Aorta (tissue), 5 donors: ENCODE data around the gene PALB2. TPM values are rescaled to one million over a fixed set of nuclear protein-coding genes. Genes with fewer than 3 reads are reported as not detected.
"Not testable (repeated sequence)": the region's sequence is repeated elsewhere in the genome, so short reads cannot be mapped to it uniquely, and the experiment has no call there.

Experiments
- ATAC-seq: fragments of 200-7000 bp; cut with Tn5 transposase; one replicate; pipeline ENCODE4 v1.9.1; 2022; ENCODE audit warnings: moderate library complexity; ENCODE audit not compliant: low FRiP score
- DNase-seq, 2 donors: peaks; one replicate each; pipeline ENCODE4 v3.0.0-alpha.2; 2020
- H3K27ac ChIP-seq, 2 donors: one replicate each; pipeline ENCODE4 v1.5.1; 2013; ENCODE audit warnings: low read length in 2 of 2, mild to moderate bottlenecking in 2 of 2, moderate library complexity in 2 of 2, control low read depth in 1 of 2, inconsistent platforms in 1 of 2, low read depth in 1 of 2
- H3K27me3 ChIP-seq, 2 donors: one replicate each; pipeline ENCODE4 v1.6.1; 2013; ENCODE audit warnings: control low read depth in 1 of 2, low read length in 1 of 2, mild to moderate bottlenecking in 1 of 2, moderate library complexity in 1 of 2; ENCODE audit not compliant: insufficient read depth in 2 of 2, control insufficient read depth in 1 of 2
- H3K36me3 ChIP-seq, 2 donors: one replicate each; pipeline ENCODE4 v1.6.1; 2013; ENCODE audit warnings: control low read depth in 1 of 2, low read length in 1 of 2, mild to moderate bottlenecking in 1 of 2; ENCODE audit not compliant: insufficient read depth in 2 of 2, control insufficient read depth in 1 of 2
- H3K4me1 ChIP-seq, 2 donors: one replicate each; pipeline ENCODE4 v1.6.1; 2013; ENCODE audit warnings: low read length in 2 of 2, control low read depth in 1 of 2, mild to moderate bottlenecking in 1 of 2, moderate library complexity in 1 of 2; ENCODE audit not compliant: insufficient read depth in 2 of 2, control insufficient read depth in 1 of 2
- H3K4me3 ChIP-seq, 2 donors: one replicate each; pipeline ENCODE4 v1.5.1; 2013; ENCODE audit warnings: low read length in 2 of 2, control low read depth in 1 of 2, mild to moderate bottlenecking in 1 of 2
- H3K9me3 ChIP-seq: one replicate; pipeline ENCODE4 v1.6.1; 2013; ENCODE audit warnings: mild to moderate bottlenecking, low read length; ENCODE audit not compliant: control insufficient read depth
- WGBS, 2 donors: extraction: QIAGEN DNeasy Blood & Tissue Kit; methylation state at CpG; one replicate each; pipeline ENCODE4 v1.1.7; 2013; 5-methylcytosine and 5-hydroxymethylcytosine counted together
- intact Hi-C, 2 donors: fragments of 100-400 bp; cut with DNase I; formaldehyde crosslinking; loops; one replicate each; pipeline versions ENCODE4 v1.14.2 to v1.15.0; 2022
- polyA plus RNA-seq, 2 donors: library from polyadenylated mRNA; stranded (reverse); fragments of 200-250 nt; gene quantifications; one replicate each; pipeline ENCODE4 v1.2.3, GENCODE V29; 2013
- total RNA-seq, 2 donors: library from RNA; stranded (reverse); fragmentation: NEBNext Ultra II Directional; extraction: Animal tissue kit (Norgen Biotek cat#: 25700); gene quantifications; one replicate each; pipeline ENCODE4 v1.2.1, GENCODE V29; 2021
- donor health status: healthy with polysubstance abuse.
- donor health status: Bipolar disorder and iron deficiency.
- donor health status: DM: no; HTN: no; CAD: no.
- donor health status: DM: no; HTN: no; CAD: no.
- donor health status: DM: yes; HTN: yes; CAD: no.

PALB2 gene
- total and polyA plus RNA-seq, 4 donors, result 3.5 to 10.9 (median 8.6) TPM

DNA sequence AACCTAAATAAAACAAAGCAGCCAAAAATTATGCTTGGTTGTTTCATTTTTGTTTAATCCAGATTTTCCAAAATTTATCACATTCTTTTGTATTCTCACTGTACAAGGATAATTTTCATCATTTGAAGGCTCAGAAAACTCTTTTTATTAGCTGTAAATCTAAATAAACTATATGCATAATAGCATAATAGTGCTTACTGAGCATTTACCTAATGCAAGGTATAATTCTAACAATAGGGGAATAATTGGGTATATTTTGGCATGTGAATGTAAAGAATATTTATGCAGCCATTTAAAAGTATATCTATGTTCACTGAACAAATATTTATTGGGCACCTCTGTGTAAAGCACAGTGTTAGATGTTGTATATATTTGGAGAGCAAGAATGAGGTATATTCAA lies 17.0 kb downstream of the PALB2 start:
- Histone ChIP-seq H3K4me1 (no peaks in the 10 kb centered on the region), H3K27ac (no peak overlapping the region), H3K4me3 (no peak overlapping the region), H3K9me3 (no peaks in the 10 kb centered on the region), H3K27me3 (no peaks in the 10 kb centered on the region), H3K36me3 (peaks cover 2 to 6% of the 10 kb centered on the region in 2 donors)
- ATAC-seq, result no peak
- DNase-seq, result no peak
- intact Hi-C loops, result no loop called here

DNA sequence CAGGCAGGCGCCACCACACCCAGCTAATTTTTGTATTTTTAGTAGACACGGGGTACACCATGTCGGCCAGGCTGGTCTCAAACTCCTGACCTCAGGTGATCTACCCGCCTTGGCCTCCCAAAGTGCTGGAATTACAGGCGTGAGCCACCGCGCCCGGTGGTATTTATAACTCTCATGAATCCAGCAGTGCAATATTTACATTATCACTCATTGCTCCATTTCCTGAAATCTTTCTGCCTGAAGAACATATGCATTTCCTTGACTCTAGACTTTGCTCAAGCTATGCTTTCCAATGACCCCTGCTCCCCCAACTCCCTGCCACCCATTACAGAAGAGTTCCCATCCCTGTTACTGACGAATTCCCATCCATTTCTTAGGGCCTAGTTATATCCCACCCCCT lies 25.3 kb downstream of the PALB2 start:
- peaks cover 2% of the 10 kb centered on the region in 2 donors for H3K36me3 ChIP-seq

DNA sequence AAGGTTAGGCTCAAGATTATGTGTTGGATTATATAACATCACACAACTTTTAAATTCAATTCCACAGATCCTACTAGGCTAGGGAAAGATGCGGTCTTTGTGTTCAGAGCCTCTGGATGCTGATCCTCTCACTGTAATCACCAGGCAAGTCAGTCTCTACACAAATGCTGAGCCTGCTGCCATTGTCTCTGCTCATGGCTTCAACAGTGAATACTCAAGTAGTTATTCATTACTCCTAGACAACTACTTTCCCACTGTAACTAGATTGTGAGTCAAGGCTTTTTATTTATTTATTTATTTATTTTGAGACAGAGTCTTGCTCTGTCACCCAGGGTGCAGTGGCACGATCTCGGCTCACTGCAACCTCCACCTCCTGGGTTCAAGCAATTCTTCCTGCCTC lies 29.2 kb downstream of the PALB2 start:
- ATAC-seq (no peak), DNase-seq (no peak)
- no peak overlapping the region for H3K4me3 ChIP-seq
- no peaks in the 10 kb centered on the region for H3K27me3 ChIP-seq
- no peaks in the 10 kb centered on the region for H3K4me1 ChIP-seq
- H3K36me3 ChIP-seq, result no peaks in the 10 kb centered on the region
- 98 to 99% methylated on average over 3 of the region's 3 CpGs for WGBS, 2 donors
- H3K9me3 ChIP-seq, result no peaks in the 10 kb centered on the region
- intact Hi-C loops, result no loop called here
- no peak overlapping the region for H3K27ac ChIP-seq

More for the DNA sequence above, 25.3 kb downstream of the PALB2 start:
- intact Hi-C loops, result no loop called here
- H3K9me3 ChIP-seq, result no peaks in the 10 kb centered on the region
- H3K4me1 ChIP-seq, result no peaks in the 10 kb centered on the region
- no peak overlapping the region for H3K4me3 ChIP-seq
- DNase-seq, result no peak
- ATAC-seq, result no peak
- H3K27me3 ChIP-seq, result no peaks in the 10 kb centered on the region
- 95 to 96% methylated on average over 9 of the region's 9 CpGs for WGBS, 2 donors
- H3K27ac ChIP-seq, result no peak overlapping the region

GRCh38 chr16:23610905-23611304 lies 30.2 kb downstream of the PALB2 start:
- H3K36me3 ChIP-seq, ATAC-seq, H3K9me3 ChIP-seq, DNase-seq, intact Hi-C loops, H3K4me3 ChIP-seq, H3K27ac ChIP-seq, H3K4me1 ChIP-seq, H3K27me3 ChIP-seq: not testable (repeated sequence)
- WGBS, 2 donors, result 97 to 98% methylated on average over 6 of the region's 6 CpGs

- 95 to 100% methylated on average over 1 of the region's 1 CpG for WGBS, 2 donors
- H3K36me3 ChIP-seq, result no peaks in the 10 kb centered on the region
- DNase-seq, result no peak
These were observed 31.2 kb downstream of the PALB2 start for GRCh38 chr16:23609929-23610328.

DNA sequence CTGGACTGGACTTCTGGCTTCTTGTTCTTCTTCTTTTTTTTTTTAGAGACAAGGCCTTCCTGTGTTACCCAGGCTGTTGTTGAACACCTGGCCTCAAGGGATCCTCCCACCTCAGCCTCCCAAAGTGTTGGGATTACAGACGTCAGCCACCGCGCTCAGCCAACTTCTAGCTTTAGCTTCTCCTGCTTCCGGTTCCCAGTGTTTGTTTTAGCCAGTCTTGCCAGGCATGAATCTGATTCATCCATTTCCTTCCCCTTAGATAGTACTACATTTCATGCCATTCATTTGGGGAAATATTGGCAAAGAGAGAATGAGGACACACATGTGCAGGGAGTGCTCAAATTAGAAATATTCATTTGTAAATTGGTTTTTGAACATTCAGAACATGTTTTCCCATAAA lies 32.9 kb downstream of the PALB2 start:
- Histone ChIP-seq H3K4me3 (no peak overlapping the region), H3K4me1 (no peaks in the 10 kb centered on the region), H3K9me3 (no peaks in the 10 kb centered on the region), H3K27ac (no peak overlapping the region), H3K36me3 (no peaks in the 10 kb centered on the region), H3K27me3 (no peaks in the 10 kb centered on the region)
- ATAC-seq (no peak), DNase-seq (no peak)
- 43 to 50% methylated on average over 4 of the region's 4 CpGs for WGBS, 2 donors
- intact Hi-C loops, result no loop called here

More at GRCh38 chr16:23609929-23610328, 31.2 kb downstream of the PALB2 start:
- Histone ChIP-seq H3K9me3 (no peaks in the 10 kb centered on the region), H3K27ac (no peak overlapping the region), H3K4me1 (no peaks in the 10 kb centered on the region), H3K27me3 (no peaks in the 10 kb centered on the region), H3K4me3 (no peak overlapping the region)
- intact Hi-C loops, result no loop called here
- no peak for ATAC-seq

GRCh38 chr16:23607726-23608125 lies 33.4 kb downstream of the PALB2 start:
- Histone ChIP-seq H3K4me1 (no peaks in the 10 kb centered on the region), H3K4me3 (no peak overlapping the region), H3K36me3 (no peaks in the 10 kb centered on the region), H3K9me3 (no peaks in the 10 kb centered on the region), H3K27ac (no peak overlapping the region), H3K27me3 (no peaks in the 10 kb centered on the region)
- WGBS, 2 donors, result 69 to 76% methylated on average over 6 of the region's 6 CpGs
- no peak for DNase-seq
- intact Hi-C loops, result no loop called here
- ATAC-seq, result no peak

- no peaks in the 10 kb centered on the region for H3K9me3 ChIP-seq
- no peak overlapping the region for H3K4me3 ChIP-seq
- peaks cover 0 to 2% of the 10 kb centered on the region in 2 donors for H3K4me1 ChIP-seq
- no peaks in the 10 kb centered on the region for H3K27me3 ChIP-seq
- ATAC-seq (no peak), DNase-seq (no peak)
- H3K36me3 ChIP-seq, result no peaks in the 10 kb centered on the region
- H3K27ac ChIP-seq, result no peak overlapping the region
- intact Hi-C loops, result loop anchor here in 1 of 2 donors (5.0 kb wide), 1 partner anchor 40 kb away; the partner anchor contains the start of genes EARS2 and UBFD1
- WGBS, 2 donors, result 85 to 89% methylated on average over 11 of the region's 11 CpGs
These were observed 43.9 kb downstream of the PALB2 start for GRCh38 chr16:23597003-23597756.
